Erythroblast (primary cell): Measurements from ENCODE around the gene FREM3.

Experiments
- GATA1 ChIP-seq: IDR thresholded peaks from 2 replicates; pipeline ENCODE4 v1.6.1; 2011; ENCODE audit warnings: low read depth, mild to moderate bottlenecking, control low read depth, low read length, moderate library complexity
- POLR2A ChIP-seq: IDR thresholded peaks from 2 replicates; pipeline ENCODE4 v1.6.1; 2011; ENCODE audit warnings: mild to moderate bottlenecking, low read length

DNA sequence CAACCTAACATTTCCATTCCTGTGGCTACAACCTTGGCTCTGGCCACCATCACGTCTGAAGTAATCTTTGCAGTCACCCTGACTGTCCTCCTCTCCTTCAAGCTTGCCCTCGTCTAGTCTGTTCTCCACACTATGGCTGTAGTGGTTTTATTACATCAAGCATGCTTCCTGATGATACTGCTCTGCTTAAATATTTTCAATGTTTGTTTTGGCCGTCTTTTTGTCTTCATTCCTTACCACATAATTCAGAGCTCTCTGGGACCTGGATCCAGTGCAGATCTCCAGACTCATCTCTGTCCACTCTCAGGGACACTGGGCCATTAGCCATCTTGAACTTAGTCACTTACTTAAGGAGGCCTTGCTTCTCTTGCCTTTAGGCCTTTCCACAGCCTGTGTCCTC lies 27.7 kb upstream of the FREM3 start:
- TF ChIP-seq POLR2A (no peak), GATA1 (no peak)
